B cell (primary cell): ENCODE data around the gene RAPGEF5. TPM values are rescaled to one million over a fixed set of nuclear protein-coding genes. Genes with fewer than 3 reads are reported as not detected.

Experiments
- ATAC-seq: fragments of 200-7000 bp; cut with Tn5 transposase; one replicate; pipeline ENCODE4 v1.10.0; 2021; ENCODE audit warnings: low read depth, mild to moderate bottlenecking, moderate number of reproducible peaks, moderate library complexity
- CTCF ChIA-PET: fragments of 350-600 bp; sonication (Branson Sonifier 250); formaldehyde crosslinking; loops from one replicate; lab custom pipeline; 2021; ENCODE audit warnings: antibody characterized with exemption, inconsistent platforms; lab: Charles Lee
- POLR2A ChIA-PET: fragments of 350-600 bp; sonication (Branson Sonifier 250); formaldehyde crosslinking; loops from one replicate; lab custom pipeline; 2021; ENCODE audit warnings: antibody characterized with exemption; lab: Charles Lee
- DNase-seq: peaks from one replicate; pipeline ENCODE4 v3.0.0; 2013
- H2AFZ ChIP-seq: 2 replicates; pipeline ENCODE4 v1.6.1; 2012; ENCODE audit warnings: mild to moderate bottlenecking, low read depth, low read length; ENCODE audit not compliant: insufficient read depth, poor library complexity, severe bottlenecking
- H3K27ac ChIP-seq, 2 donors: 1 replicate in 1 of 2; 2 replicates in 1 of 2; pipeline ENCODE4 v1.5.1; 2012 to 2013; ENCODE audit warnings: low read length in 2 of 2, mild to moderate bottlenecking in 2 of 2, moderate library complexity in 1 of 2
- H3K27me3 ChIP-seq, 4 experiments: fragments of 200-600 bp in 1 of 4; sonication (generic) in 1 of 4; replicated peaks in 1 of 4; 1 replicate in 2 of 4; 2 replicates in 2 of 4; pipeline versions ENCODE4 v1.6.1 to v1.7.0; 2013 to 2016; ENCODE audit warnings: low read length in 3 of 4, mild to moderate bottlenecking in 2 of 4, mixed read lengths in 1 of 4, moderate library complexity in 1 of 4; ENCODE audit not compliant: insufficient read depth in 4 of 4, control insufficient read depth in 3 of 4; ENCODE audit errors: control extremely low read depth in 1 of 4
- H3K36me3 ChIP-seq, 2 experiments: replicated peaks in 1 of 2; 1 replicate in 1 of 2; 2 replicates in 1 of 2; pipeline versions ENCODE4 v1.6.1 to v1.7.1; 2013; ENCODE audit warnings: low read length in 1 of 2; ENCODE audit not compliant: insufficient read depth in 2 of 2, control insufficient read depth in 1 of 2; ENCODE audit errors: control extremely low read depth in 1 of 2, extremely low read depth in 1 of 2
- H3K4me1 ChIP-seq, 2 donors: fragments of 200-600 bp in 1 of 2; sonication (generic) in 1 of 2; 1 replicate in 1 of 2; 2 replicates in 1 of 2; pipeline versions ENCODE4 v1.5.1 to v1.6.1; 2013 to 2017; ENCODE audit warnings: low read length in 2 of 2; ENCODE audit not compliant: control insufficient read depth in 2 of 2, insufficient read depth in 2 of 2
- H3K4me2 ChIP-seq: replicated peaks from 2 replicates; pipeline ENCODE3; 2012; ENCODE audit warnings: mild to moderate bottlenecking, low read depth, low read length; ENCODE audit not compliant: poor library complexity, severe bottlenecking
- H3K4me3 ChIP-seq, 5 experiments: fragments of 200-600 bp in 1 of 5; sonication (generic) in 1 of 5; 1 replicate in 3 of 5; 2 replicates in 2 of 5; pipeline versions ENCODE4 v1.5.1 to v1.7.0; 2011 to 2016; ENCODE audit warnings: low read length in 4 of 5, mild to moderate bottlenecking in 4 of 5, low read depth in 2 of 5, control low read depth in 1 of 5, moderate library complexity in 1 of 5; ENCODE audit not compliant: insufficient read depth in 1 of 5; ENCODE audit errors: control extremely low read depth in 1 of 5, extremely low read depth in 1 of 5
- H3K79me2 ChIP-seq: fragments of 200-600 bp; sonication (generic); one replicate; pipeline ENCODE4 v1.6.0; 2016; ENCODE audit warnings: low read length; ENCODE audit not compliant: control insufficient read depth, insufficient read depth
- H3K9ac ChIP-seq: fragments of 200-600 bp; sonication (generic); 2 replicates; pipeline ENCODE4 v1.6.1; 2017; ENCODE audit warnings: mild to moderate bottlenecking, low read length, moderate library complexity
- H3K9me3 ChIP-seq, 3 donors: one replicate each; pipeline versions ENCODE4 v1.6.1 to v1.7.1; 2013; ENCODE audit warnings: low read length in 2 of 3; ENCODE audit not compliant: control insufficient read depth in 2 of 3, insufficient read depth in 1 of 3; ENCODE audit errors: control extremely low read depth in 1 of 3
- H4K20me1 ChIP-seq: 2 replicates; pipeline ENCODE4 v1.6.0; 2012; ENCODE audit warnings: mild to moderate bottlenecking, low read length; ENCODE audit not compliant: insufficient read depth, control insufficient read depth, poor library complexity, severe bottlenecking
- H3K27ac Mint-ChIP-seq: one replicate; pipeline ENCODE4 v1.8.0; 2021; ENCODE audit warnings: mixed read lengths
- H3K27me3 Mint-ChIP-seq: one replicate; pipeline ENCODE4 v1.8.0; 2021; ENCODE audit warnings: mixed read lengths
- H3K4me1 Mint-ChIP-seq: one replicate; pipeline ENCODE4 v1.8.0; 2021; ENCODE audit warnings: mixed read lengths
- H3K4me3 Mint-ChIP-seq: one replicate; pipeline ENCODE4 v1.8.0; 2021; ENCODE audit warnings: mixed read lengths
- H3K9me3 Mint-ChIP-seq: one replicate; pipeline ENCODE4 v1.8.0; 2022; ENCODE audit warnings: mixed read lengths; ENCODE audit not compliant: insufficient read depth
- EZH2 ChIP-seq: IDR thresholded peaks from 2 replicates; pipeline ENCODE4 v1.6.1; 2012; ENCODE audit warnings: borderline replicate concordance, low read depth, mild to moderate bottlenecking, moderate library complexity, low read length; ENCODE audit not compliant: insufficient read depth, poor library complexity, severe bottlenecking
- WGBS: methylation state at CpG from one replicate; pipeline ENCODE4 v1.1.5; 2013; ENCODE audit warnings: missing lambda C conversion rate; ENCODE audit not compliant: insufficient coverage; 5-methylcytosine and 5-hydroxymethylcytosine counted together
- intact Hi-C: fragments of 100-400 bp; cut with micrococcal nuclease; formaldehyde crosslinking; loops from one replicate; pipeline ENCODE4 v1.10.0; 2022
- polyA plus RNA-seq: library from polyadenylated mRNA; depleted of rRNA; stranded (reverse); fragments of >200 nt; gene quantifications from 2 replicates; pipeline ENCODE4 v1.2.3, GENCODE V29; 2012
- total RNA-seq, 2 donors: library from RNA; stranded (reverse); fragments of 120-200 nt in 1 of 2; gene quantifications; 1 replicate in 1 of 2; 2 replicates in 1 of 2; pipeline versions ENCODE4 v1.2.3 to v1.2.4, GENCODE V29; 2013 to 2022
- TF ChIP-seq, protein P1 (sequence below): fragments of 200-600 bp; IDR thresholded peaks from one replicate; pipeline ENCODE4 v1.8.0; 2022; ENCODE audit warnings: antibody characterized with exemption, mild to moderate bottlenecking

The RAPGEF5 gene
- total and polyA plus RNA-seq, 2 donors (not counting 1 experiment from before 2014, with no cell fraction given): 1.5 to 37.6 TPM

GRCh38 chr7:22183522-22184280, 173.3 kb downstream of the RAPGEF5 start:
- Mint-ChIP-seq H3K9me3 (no peaks in the 10 kb centered on the region), H3K4me3 (no peak overlapping the region), H3K27ac (no peak overlapping the region), H3K4me1 (no peaks in the 10 kb centered on the region), H3K27me3 (no peaks in the 10 kb centered on the region)
- TF ChIP-seq, protein P1, sequence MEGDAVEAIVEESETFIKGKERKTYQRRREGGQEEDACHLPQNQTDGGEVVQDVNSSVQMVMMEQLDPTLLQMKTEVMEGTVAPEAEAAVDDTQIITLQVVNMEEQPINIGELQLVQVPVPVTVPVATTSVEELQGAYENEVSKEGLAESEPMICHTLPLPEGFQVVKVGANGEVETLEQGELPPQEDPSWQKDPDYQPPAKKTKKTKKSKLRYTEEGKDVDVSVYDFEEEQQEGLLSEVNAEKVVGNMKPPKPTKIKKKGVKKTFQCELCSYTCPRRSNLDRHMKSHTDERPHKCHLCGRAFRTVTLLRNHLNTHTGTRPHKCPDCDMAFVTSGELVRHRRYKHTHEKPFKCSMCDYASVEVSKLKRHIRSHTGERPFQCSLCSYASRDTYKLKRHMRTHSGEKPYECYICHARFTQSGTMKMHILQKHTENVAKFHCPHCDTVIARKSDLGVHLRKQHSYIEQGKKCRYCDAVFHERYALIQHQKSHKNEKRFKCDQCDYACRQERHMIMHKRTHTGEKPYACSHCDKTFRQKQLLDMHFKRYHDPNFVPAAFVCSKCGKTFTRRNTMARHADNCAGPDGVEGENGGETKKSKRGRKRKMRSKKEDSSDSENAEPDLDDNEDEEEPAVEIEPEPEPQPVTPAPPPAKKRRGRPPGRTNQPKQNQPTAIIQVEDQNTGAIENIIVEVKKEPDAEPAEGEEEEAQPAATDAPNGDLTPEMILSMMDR: no peak
- Histone ChIP-seq H3K4me3 (no peak overlapping the region), H3K36me3 (peaks cover 0 to 4% of the 10 kb centered on the region in 2 experiments), H3K27me3 (no peaks in the 10 kb centered on the region), H2AFZ (no peak overlapping the region), H3K4me1 (no peaks in the 10 kb centered on the region), H3K4me2 (no peak overlapping the region), H3K9me3 (no peaks in the 10 kb centered on the region), H3K27ac (no peak overlapping the region), H3K9ac (no peak overlapping the region), H3K79me2 (no peaks in the 10 kb centered on the region), H4K20me1 (no peaks in the 10 kb centered on the region)
- POLR2A ChIA-PET: interaction anchor here (0.7 kb wide), 1 partner anchor 9 kb away, joined by 14 read pairs; no protein-coding TSS in a partner anchor
- DNase-seq (no peak), ATAC-seq (no peak)
- 93% methylated on average over 2 of the region's 6 CpGs for WGBS
- intact Hi-C loops: no loop called here
- CTCF ChIA-PET: no interaction called here

GRCh38 chr7:22182149-22182548, 174.8 kb downstream of the RAPGEF5 start:
- Histone ChIP-seq H3K9ac (no peak overlapping the region), H3K36me3 (peaks cover 0 to 4% of the 10 kb centered on the region in 2 experiments), H3K4me1 (no peaks in the 10 kb centered on the region), H3K27me3 (no peaks in the 10 kb centered on the region), H2AFZ (no peak overlapping the region), H3K79me2 (no peaks in the 10 kb centered on the region), H4K20me1 (no peaks in the 10 kb centered on the region), H3K9me3 (no peaks in the 10 kb centered on the region), H3K4me3 (no peak overlapping the region), H3K4me2 (no peak overlapping the region), H3K27ac (no peak overlapping the region)
- 100% methylated on average over 2 of the region's 4 CpGs for WGBS
- H3K4me1 Mint-ChIP-seq: no peaks in the 10 kb centered on the region
- no peak for DNase-seq
- H3K27me3 Mint-ChIP-seq: no peaks in the 10 kb centered on the region
- H3K27ac Mint-ChIP-seq: no peak overlapping the region
- ChIA-PET CTCF (no interaction called here), POLR2A (no interaction called here)
- no peaks in the 10 kb centered on the region for H3K9me3 Mint-ChIP-seq
- intact Hi-C loops: no loop called here
- H3K4me3 Mint-ChIP-seq: no peak overlapping the region
- no peak for ATAC-seq
- TF ChIP-seq, protein P1: no peak
- TF ChIP-seq EZH2: no peak
